GM12878 (cell line): ENCODE measurements around the gene VEZF1. TPM values are rescaled to one million over a fixed set of nuclear protein-coding genes. Genes with fewer than 3 reads are reported as not detected.

Source experiments
- ATAC-seq: fragments of 200-7000 bp; cut with Tn5 transposase; 3 replicates; pipeline ENCODE4 v1.9.1; 2020; ENCODE audit warnings: mild to moderate bottlenecking, moderate library complexity
- BruUV-seq: library from RNA; stranded (reverse); fragments of 400-500 nt; replicated peaks from 2 replicates; lab custom pipeline; 2021; lab: Mats Ljungman, UMichigan
- CTCF ChIA-PET: fragments of 300-600 bp; sonication (Branson Sonifier 250); formaldehyde crosslinking; extraction: SDS; loops from one replicate; lab custom pipeline; 2021; ENCODE audit warnings: inconsistent platforms; lab: Yijun Ruan, JAX
- POLR2A ChIA-PET: fragments of 350-600 bp; formaldehyde crosslinking; extraction: SDS; loops from one replicate; lab custom pipeline; 2021; ENCODE audit warnings: inconsistent platforms; lab: Charles Lee
- RAD21 ChIA-PET: fragments of 300-600 bp; sonication (Branson Sonifier 250); formaldehyde crosslinking; loops from one replicate; lab custom pipeline; 2023; ENCODE audit warnings: antibody characterized with exemption; ENCODE audit not compliant: unreplicated experiment; lab: Charles Lee
- SMC1A ChIA-PET: fragments of 300-600 bp; sonication (Branson Sonifier 250); formaldehyde crosslinking; loops from one replicate; lab custom pipeline; 2023; ENCODE audit not compliant: unreplicated experiment, uncharacterized antibody; lab: Charles Lee
- DNase-seq: peaks from one replicate; pipeline ENCODE4 v3.0.0-alpha.2; 2011; ENCODE audit warnings: low read depth, low spot score
- FAIRE-seq: peaks from 3 replicates; lab custom pipeline; 2011; peaks lifted over from hg19 to GRCh38; lab: Jason Lieb, UNC
- H2AFZ ChIP-seq: 2 replicates; pipeline ENCODE4 v1.6.0; 2011; ENCODE audit warnings: low read depth, low read length, control low read depth; ENCODE audit not compliant: control insufficient read depth
- H3K27ac ChIP-seq: 2 replicates; pipeline ENCODE4 v1.5.1; 2011; ENCODE audit warnings: control low read depth; ENCODE audit not compliant: control insufficient read depth, insufficient read depth
- H3K27me3 ChIP-seq, 2 experiments: replicated peaks in 1 of 2; 2 replicates each; pipeline versions ENCODE4 v1.6.0 to v1.6.1; 2011; ENCODE audit warnings: low read length in 1 of 2; ENCODE audit not compliant: control insufficient read depth in 2 of 2, insufficient read depth in 2 of 2
- H3K36me3 ChIP-seq, 2 experiments: 2 replicates each; pipeline ENCODE4 v1.5.1; 2011; ENCODE audit warnings: low read length in 1 of 2; ENCODE audit not compliant: control insufficient read depth in 2 of 2, insufficient read depth in 2 of 2
- H3K4me1 ChIP-seq: 2 replicates; pipeline ENCODE4 v1.6.1; 2011; ENCODE audit warnings: mild to moderate bottlenecking, low read length, moderate library complexity, mixed read lengths; ENCODE audit not compliant: control insufficient read depth, insufficient read depth
- H3K4me2 ChIP-seq: 2 replicates; pipeline ENCODE4 v1.6.0; 2011; ENCODE audit warnings: control low read depth; ENCODE audit not compliant: control insufficient read depth, insufficient read depth
- H3K4me3 ChIP-seq: fragments of 200-600 bp; sonication (generic); 2 replicates; pipeline ENCODE4 v1.5.1; 2016
- H3K79me2 ChIP-seq: 2 replicates; pipeline ENCODE4 v1.6.0; 2011; ENCODE audit warnings: low read length; ENCODE audit not compliant: control insufficient read depth, insufficient read depth
- H3K9ac ChIP-seq: 2 replicates; pipeline ENCODE4 v1.8.0; 2011; ENCODE audit warnings: low read length, control low read depth, mixed read lengths; ENCODE audit not compliant: control insufficient read depth, insufficient read depth
- H3K9me3 ChIP-seq: replicated peaks from 3 replicates; pipeline ENCODE4 v1.5.1; 2011; ENCODE audit warnings: mild to moderate bottlenecking, low read length; ENCODE audit not compliant: control insufficient read depth, insufficient read depth
- H4K20me1 ChIP-seq: 2 replicates; pipeline ENCODE4 v1.6.0; 2011; ENCODE audit not compliant: control insufficient read depth, insufficient read depth
- CBX5 ChIP-seq: sonication (generic); IDR thresholded peaks from 2 replicates; pipeline ENCODE4 v1.6.1; 2016; ENCODE audit warnings: low read depth, moderate library complexity, mild to moderate bottlenecking, inconsistent platforms
- EGR1 ChIP-seq, 2 experiments: IDR thresholded peaks; 1 replicate in 1 of 2; 2 replicates in 1 of 2; pipeline ENCODE4 v1.6.1; 2011 to 2012; ENCODE audit warnings: low read depth in 2 of 2, low read length in 2 of 2, borderline replicate concordance in 1 of 2, mild to moderate bottlenecking in 1 of 2, moderate library complexity in 1 of 2
- MEF2B ChIP-seq: fragments of 450-650 bp; IDR thresholded peaks from 2 replicates; pipeline ENCODE4 v1.6.1; 2018; ENCODE audit warnings: mild to moderate bottlenecking, moderate library complexity; ENCODE audit not compliant: partially characterized antibody, poor library complexity, severe bottlenecking
- MTA3 ChIP-seq: IDR thresholded peaks from 2 replicates; pipeline ENCODE4 v1.6.1; 2012; ENCODE audit warnings: low read length, inconsistent platforms, borderline replicate concordance
- PAX5 ChIP-seq: IDR thresholded peaks from 2 replicates; pipeline ENCODE4 v1.6.1; 2011; ENCODE audit warnings: low read depth, low read length, borderline replicate concordance
- RAD51 ChIP-seq: fragments of 450-650 bp; IDR thresholded peaks from 2 replicates; pipeline ENCODE4 v1.6.1; 2016; ENCODE audit warnings: moderate library complexity, mild to moderate bottlenecking, inconsistent platforms
- SIN3A ChIP-seq: IDR thresholded peaks from 2 replicates; pipeline ENCODE4 v1.6.1; 2012; ENCODE audit warnings: low read depth, low read length, improper control_type of control experiment
- ZNF687 ChIP-seq: fragments of 450-650 bp; IDR thresholded peaks from 2 replicates; pipeline ENCODE4 v1.6.1; 2017; ENCODE audit warnings: mild to moderate bottlenecking, moderate library complexity
- WGBS: methylation state at CpG from one replicate; pipeline ENCODE4 v1.1.6; 2016; ENCODE audit warnings: low lambda C conversion rate; ENCODE audit not compliant: insufficient replicate concordance, insufficient coverage; ENCODE audit errors: missing lambda C conversion rate; 5-methylcytosine and 5-hydroxymethylcytosine counted together
- in situ Hi-C: fragments of 300-500 bp; cut with MboI; formaldehyde crosslinking; loops from 9 replicates; pipeline ENCODE4 v1.14.3; 2018; ENCODE audit warnings: mixed read lengths
- intact Hi-C: fragments of 100-400 bp; cut with micrococcal nuclease; formaldehyde crosslinking; loops from one replicate; pipeline ENCODE4 v1.14.2; 2022; ENCODE audit not compliant: unreplicated experiment
- polyA plus RNA-seq, 11 experiments: library from polyadenylated mRNA; depleted of rRNA in 4 of 11; unstranded in 6 of 11; stranded (reverse) in 5 of 11; fragments of >200 nt; fragmentation: Nextera tagmentation in 4 of 11; fragmentation: Illumina TruSeq in 1 of 11; extraction: Ambion mirVana in 4 of 11; extraction: Trizol in 1 of 11; gene quantifications; 1 replicate in 1 of 11; 2 replicates in 10 of 11; pipeline versions ENCODE4 v1.2.1 to v1.2.3, GENCODE V29; 2011 to 2016; ENCODE audit warnings: inconsistent platforms in 2 of 11, missing spikeins in 2 of 11, low read depth in 1 of 11
- total RNA-seq, 4 experiments: library from RNA; depleted of rRNA in 3 of 4; stranded (reverse); fragments of >200 nt in 3 of 4; fragmentation: Illumina TruSeq in 1 of 4; extraction: Trizol in 1 of 4; gene quantifications; 2 replicates each; pipeline versions ENCODE4 v1.2.1 to v1.2.3, GENCODE V29; 2013 to 2021

VEZF1 gene
- total and polyA plus RNA-seq, 10 of the 15 experiments (the other 5 are each of a cell fraction or from before 2014, with no cell fraction given): 9.5 to 28.2 (median 20.3) TPM

DNA sequence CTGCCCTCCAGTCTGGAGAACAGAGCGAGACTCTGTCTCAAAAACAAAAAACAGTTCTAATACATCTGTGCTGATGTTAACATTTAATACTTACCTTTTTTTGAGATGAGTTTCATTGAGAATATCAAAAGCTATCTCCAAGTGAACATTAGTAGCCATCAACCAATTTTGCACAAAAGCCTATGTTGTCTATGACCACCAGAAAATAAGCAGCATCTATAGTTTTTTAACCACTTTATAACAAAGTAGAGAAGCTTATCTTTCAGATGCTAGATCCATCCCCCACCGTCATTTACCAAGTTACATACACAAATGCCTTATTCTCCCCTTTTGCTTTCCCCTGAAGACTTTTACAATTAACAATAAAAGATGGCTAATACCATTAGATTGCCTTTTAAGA is 14.9 kb upstream of the VEZF1 start:
- intact Hi-C loops (no loop called here), in situ Hi-C loops (no loop called here)
- ChIA-PET RAD21 (interaction anchor here (1.3 to 12.2 kb wide), 2 partner anchors 145 to 170 kb away, joined by 4 to 239 read pairs; no protein-coding TSS in a partner anchor), SMC1A (interaction anchor here (0.6 to 12.0 kb wide), 7 partner anchors 12 to 144 kb away, joined by 3 to 341 read pairs (median 4); no protein-coding TSS in a partner anchor), CTCF (interaction anchor here (1.3 to 19.6 kb wide), 9 partner anchors 9 to 170 kb away, joined by 3 to 708 read pairs (median 50); partner anchors contain the start of gene MRPS23), POLR2A (interaction anchor here (1.5 kb wide), 1 partner anchor 9 kb away, joined by 5 read pairs; no protein-coding TSS in a partner anchor)
- Histone ChIP-seq H4K20me1 (peaks cover 2% of the 10 kb centered on the region; the same call in 1 of the 2 replicates), H2AFZ (no peak overlapping the region), H3K4me3 (peak overlapping the region; percentile 98), H3K79me2 (peaks cover 65% of the 10 kb centered on the region), H3K36me3 (peaks cover 1 to 41% of the 10 kb centered on the region in 2 experiments; a peak in 3 of 4 replicates), H3K9ac (no peak overlapping the region), H3K9me3 (no peaks in the 10 kb centered on the region), H3K4me1 (peaks cover 13% of the 10 kb centered on the region; the same call in 1 of the 2 replicates), H3K27me3 (no peaks in the 10 kb centered on the region), H3K4me2 (peak overlapping the region; percentile 53), H3K27ac (no peak overlapping the region)
- WGBS: 74% methylated on average over 2 of the region's 2 CpGs
- TF ChIP-seq EGR1 (IDR thresholded peaks at IDR 0.05; ENCODE audit: borderline replicate concordance in 1 of 2, low read depth in 2 of 2, low read length in 2 of 2) (no peak), MEF2B (no peak)
- no TSS peak for BruUV-seq
- DNase-seq (no peak), FAIRE-seq (no peak), ATAC-seq (no peak)

DNA sequence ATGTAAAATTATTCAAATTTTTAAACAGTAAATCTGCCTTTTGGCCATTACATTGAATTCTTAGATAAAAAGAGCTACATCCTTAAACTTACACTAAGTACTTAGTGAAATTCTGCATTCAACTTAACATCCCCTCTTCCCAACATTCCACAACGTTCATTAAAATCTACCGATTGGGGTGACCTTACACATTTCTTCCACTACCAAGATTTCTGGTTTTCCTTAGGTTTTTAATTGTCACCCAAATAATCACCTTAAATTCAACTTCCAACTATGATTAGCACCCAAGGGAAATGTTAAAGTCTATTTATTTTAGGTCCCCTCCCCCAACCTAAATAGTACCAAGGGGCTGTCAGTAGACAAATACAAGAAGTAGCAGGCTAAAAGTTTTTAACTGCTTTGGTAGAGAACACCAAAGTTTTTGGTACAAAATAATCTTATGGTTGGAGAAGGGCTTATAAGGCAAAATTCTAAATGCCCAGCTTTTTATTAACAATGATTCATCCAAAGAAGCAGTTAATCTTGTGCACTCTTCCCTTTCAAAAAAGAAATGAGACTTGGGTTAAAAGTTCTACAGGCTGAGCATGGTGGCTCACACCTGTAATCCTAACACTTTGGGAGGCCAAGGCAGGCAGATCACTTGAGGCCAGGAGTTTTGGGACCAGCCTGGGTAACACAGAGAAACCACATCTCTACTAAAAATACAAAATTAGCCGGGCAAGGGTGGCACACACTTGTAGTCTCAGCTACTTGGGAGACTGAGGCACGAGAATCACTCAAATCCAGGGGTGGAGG is 14.3 kb upstream of the VEZF1 start:
- intact Hi-C loops: no loop called here
- TF ChIP-seq PAX5 (no peak), MTA3 (no peak), ZNF687 (no peak), RAD51 (no peak), SIN3A (no peak), CBX5 (no peak)

More for the DNA sequence above, 14.3 kb upstream of the VEZF1 start:
- peaks cover 13% of the 10 kb centered on the region; the same call in 1 of the 2 replicates for H3K4me1 ChIP-seq
- no peaks in the 10 kb centered on the region for H3K27me3 ChIP-seq
- ATAC-seq (no peak), DNase-seq (no peak), FAIRE-seq (no peak)
- H3K36me3 ChIP-seq: peaks cover 1 to 45% of the 10 kb centered on the region in 2 experiments; a peak in 3 of 4 replicates
- peak overlapping the region; percentile 98; the same call in 1 of the 2 replicates for H3K4me3 ChIP-seq
- in situ Hi-C loops: no loop called here
- RAD21 ChIA-PET: interaction anchor here (1.3 to 12.2 kb wide), 5 partner anchors 11 to 169 kb away, joined by 4 to 239 read pairs (median 12); partner anchors contain the start of gene MRPS23
- BruUV-seq: no TSS peak
- H3K9me3 ChIP-seq: no peaks in the 10 kb centered on the region
- SMC1A ChIA-PET: interaction anchor here (0.6 to 12.0 kb wide), 13 partner anchors 9 to 153 kb away, joined by 3 to 341 read pairs (median 4); partner anchors contain the start of genes MRPS23 and VEZF1
- peak overlapping the region; percentile 53 for H3K4me2 ChIP-seq
- no peak overlapping the region for H2AFZ ChIP-seq
- CTCF ChIA-PET: interaction anchor here (1.1 to 19.6 kb wide), 14 partner anchors 8 to 169 kb away, joined by 3 to 708 read pairs (median 52); partner anchors contain the start of genes MRPS23 and VEZF1
- 40% methylated on average over 4 of the region's 4 CpGs for whole genome bisulfite sequencing
- no peak overlapping the region for H3K27ac ChIP-seq
- H3K9ac ChIP-seq: no peak overlapping the region
- peaks cover 2% of the 10 kb centered on the region; the same call in 1 of the 2 replicates for H4K20me1 ChIP-seq
- POLR2A ChIA-PET: interaction anchor here (1.1 to 1.5 kb wide), 2 partner anchors 8 to 54 kb away, joined by 3 to 5 read pairs; no protein-coding TSS in a partner anchor
- H3K79me2 ChIP-seq: peaks cover 62% of the 10 kb centered on the region
